Nephron progenitor cell (in vitro differentiated cells): ENCODE data around the gene LARGE1.

Experiments
- DNase-seq: peaks from one replicate; pipeline ENCODE4 v3.0.0; 2021
- H3K27ac Mint-ChIP-seq: 2 replicates; pipeline ENCODE4 v1.8.0; 2021; ENCODE audit warnings: mild to moderate bottlenecking, moderate library complexity, mixed read lengths
- H3K27me3 Mint-ChIP-seq: 2 replicates; pipeline ENCODE4 v1.8.0; 2021; ENCODE audit warnings: mild to moderate bottlenecking, low read depth, mixed read lengths; ENCODE audit not compliant: poor library complexity
- H3K36me3 Mint-ChIP-seq: 2 replicates; pipeline ENCODE4 v1.8.0; 2021; ENCODE audit warnings: low read depth, mixed read lengths
- H3K4me1 Mint-ChIP-seq: 2 replicates; pipeline ENCODE4 v1.8.0; 2021; ENCODE audit warnings: mixed read lengths
- H3K4me3 Mint-ChIP-seq: 2 replicates; pipeline ENCODE4 v1.8.0; 2021; ENCODE audit warnings: mild to moderate bottlenecking, moderate library complexity, mixed read lengths
- H3K9me3 Mint-ChIP-seq: 2 replicates; pipeline ENCODE4 v1.8.0; 2021; ENCODE audit warnings: mild to moderate bottlenecking, moderate library complexity, mixed read lengths
- TF ChIP-seq, protein P1 (sequence below): fragments of 200-600 bp; sonication (generic); IDR thresholded peaks from 2 replicates; pipeline ENCODE4 v1.5.0; 2021; ENCODE audit warnings: antibody characterized with exemption

Gene LARGE1

DNA sequence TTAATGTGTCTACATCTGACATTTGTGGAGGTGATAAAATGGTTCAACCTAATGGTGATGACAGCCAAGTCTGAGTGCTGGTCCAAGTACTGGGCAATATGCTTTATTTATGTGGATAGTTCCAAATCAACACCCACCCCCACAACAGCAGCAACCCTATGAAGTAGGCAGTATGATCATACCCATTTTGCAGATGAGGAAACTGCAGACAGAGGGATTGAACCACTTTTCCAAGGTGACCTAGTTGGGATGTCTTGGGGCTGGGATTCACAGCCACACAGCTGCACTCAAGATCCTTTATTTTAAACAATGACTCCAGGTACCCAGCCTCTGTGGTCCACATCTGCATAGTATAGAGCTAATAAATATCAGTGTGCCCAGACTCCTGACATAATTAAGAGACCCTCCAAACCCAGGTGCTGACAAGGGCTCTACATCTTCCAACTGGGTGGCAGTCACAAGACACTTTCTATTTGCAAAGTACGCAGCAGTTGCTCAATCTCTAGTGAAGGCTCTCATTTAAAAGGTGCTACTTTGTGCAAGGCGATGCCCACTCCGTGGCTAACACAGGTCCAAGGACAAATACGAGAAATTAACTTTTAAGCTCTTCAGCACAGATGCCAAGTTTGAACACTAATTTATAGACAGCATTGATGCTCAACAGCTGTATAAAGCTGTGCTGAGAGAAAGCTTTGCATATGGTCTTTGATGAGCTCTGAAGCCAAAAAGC is 426.6 kb downstream of the LARGE1 start:
- H3K27me3 Mint-ChIP-seq, result no peaks in the 10 kb centered on the region
- peaks cover 20% of the 10 kb centered on the region for H3K4me1 Mint-ChIP-seq
- H3K4me3 Mint-ChIP-seq, result no peak overlapping the region
- TF ChIP-seq, protein P1, sequence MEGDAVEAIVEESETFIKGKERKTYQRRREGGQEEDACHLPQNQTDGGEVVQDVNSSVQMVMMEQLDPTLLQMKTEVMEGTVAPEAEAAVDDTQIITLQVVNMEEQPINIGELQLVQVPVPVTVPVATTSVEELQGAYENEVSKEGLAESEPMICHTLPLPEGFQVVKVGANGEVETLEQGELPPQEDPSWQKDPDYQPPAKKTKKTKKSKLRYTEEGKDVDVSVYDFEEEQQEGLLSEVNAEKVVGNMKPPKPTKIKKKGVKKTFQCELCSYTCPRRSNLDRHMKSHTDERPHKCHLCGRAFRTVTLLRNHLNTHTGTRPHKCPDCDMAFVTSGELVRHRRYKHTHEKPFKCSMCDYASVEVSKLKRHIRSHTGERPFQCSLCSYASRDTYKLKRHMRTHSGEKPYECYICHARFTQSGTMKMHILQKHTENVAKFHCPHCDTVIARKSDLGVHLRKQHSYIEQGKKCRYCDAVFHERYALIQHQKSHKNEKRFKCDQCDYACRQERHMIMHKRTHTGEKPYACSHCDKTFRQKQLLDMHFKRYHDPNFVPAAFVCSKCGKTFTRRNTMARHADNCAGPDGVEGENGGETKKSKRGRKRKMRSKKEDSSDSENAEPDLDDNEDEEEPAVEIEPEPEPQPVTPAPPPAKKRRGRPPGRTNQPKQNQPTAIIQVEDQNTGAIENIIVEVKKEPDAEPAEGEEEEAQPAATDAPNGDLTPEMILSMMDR, result no peak
- peaks cover 36% of the 10 kb centered on the region for H3K36me3 Mint-ChIP-seq
- peaks cover 33% of the 10 kb centered on the region for H3K9me3 Mint-ChIP-seq
- no peak for DNase-seq
- no peak overlapping the region for H3K27ac Mint-ChIP-seq

GRCh38 chr22:33492210-33492651 is 428.0 kb downstream of the LARGE1 start:
- Mint-ChIP-seq H3K36me3 (peaks cover 36% of the 10 kb centered on the region), H3K27ac (no peak overlapping the region), H3K27me3 (no peaks in the 10 kb centered on the region), H3K4me3 (no peak overlapping the region), H3K9me3 (peaks cover 34% of the 10 kb centered on the region), H3K4me1 (peaks cover 20% of the 10 kb centered on the region)
- TF ChIP-seq, protein P1, result no peak
- DNase-seq, result no peak

- DNase-seq, result no peak
- Mint-ChIP-seq H3K27ac (no peak overlapping the region), H3K27me3 (no peaks in the 10 kb centered on the region), H3K9me3 (peaks cover 24% of the 10 kb centered on the region), H3K4me3 (no peak overlapping the region), H3K4me1 (peaks cover 6% of the 10 kb centered on the region), H3K36me3 (peaks cover 23% of the 10 kb centered on the region)
- TF ChIP-seq, protein P1, result no peak
Measured at GRCh38 chr22:33487041-33487716, 433.1 kb downstream of the LARGE1 start.

DNA sequence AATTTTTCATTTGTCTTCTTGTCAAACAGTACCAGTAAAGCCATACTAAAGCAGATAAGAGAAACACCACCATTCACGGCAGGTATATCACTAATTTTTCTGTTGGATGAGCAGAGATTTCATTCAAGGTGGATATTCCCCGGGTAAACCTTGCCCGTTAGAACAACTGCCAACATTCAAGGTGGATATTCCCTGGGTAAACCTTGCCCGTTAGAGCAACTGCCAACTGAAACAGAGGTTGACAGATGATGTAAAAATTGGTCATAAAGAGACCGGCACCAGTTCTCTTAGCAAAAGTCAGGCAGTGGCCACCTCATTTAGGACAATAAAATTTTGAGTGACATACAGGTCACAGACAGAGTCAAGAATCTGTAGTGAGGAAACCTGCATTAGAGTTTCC is 438.7 kb downstream of the LARGE1 start:
- no peaks in the 10 kb centered on the region for H3K9me3 Mint-ChIP-seq
- H3K4me1 Mint-ChIP-seq, result peaks cover 15% of the 10 kb centered on the region
- H3K27me3 Mint-ChIP-seq, result peaks cover 2% of the 10 kb centered on the region
- no peaks in the 10 kb centered on the region for H3K36me3 Mint-ChIP-seq
- TF ChIP-seq, protein P1, result no peak
- DNase-seq, result no peak
- H3K27ac Mint-ChIP-seq, result no peak overlapping the region
- H3K4me3 Mint-ChIP-seq, result no peak overlapping the region

DNA sequence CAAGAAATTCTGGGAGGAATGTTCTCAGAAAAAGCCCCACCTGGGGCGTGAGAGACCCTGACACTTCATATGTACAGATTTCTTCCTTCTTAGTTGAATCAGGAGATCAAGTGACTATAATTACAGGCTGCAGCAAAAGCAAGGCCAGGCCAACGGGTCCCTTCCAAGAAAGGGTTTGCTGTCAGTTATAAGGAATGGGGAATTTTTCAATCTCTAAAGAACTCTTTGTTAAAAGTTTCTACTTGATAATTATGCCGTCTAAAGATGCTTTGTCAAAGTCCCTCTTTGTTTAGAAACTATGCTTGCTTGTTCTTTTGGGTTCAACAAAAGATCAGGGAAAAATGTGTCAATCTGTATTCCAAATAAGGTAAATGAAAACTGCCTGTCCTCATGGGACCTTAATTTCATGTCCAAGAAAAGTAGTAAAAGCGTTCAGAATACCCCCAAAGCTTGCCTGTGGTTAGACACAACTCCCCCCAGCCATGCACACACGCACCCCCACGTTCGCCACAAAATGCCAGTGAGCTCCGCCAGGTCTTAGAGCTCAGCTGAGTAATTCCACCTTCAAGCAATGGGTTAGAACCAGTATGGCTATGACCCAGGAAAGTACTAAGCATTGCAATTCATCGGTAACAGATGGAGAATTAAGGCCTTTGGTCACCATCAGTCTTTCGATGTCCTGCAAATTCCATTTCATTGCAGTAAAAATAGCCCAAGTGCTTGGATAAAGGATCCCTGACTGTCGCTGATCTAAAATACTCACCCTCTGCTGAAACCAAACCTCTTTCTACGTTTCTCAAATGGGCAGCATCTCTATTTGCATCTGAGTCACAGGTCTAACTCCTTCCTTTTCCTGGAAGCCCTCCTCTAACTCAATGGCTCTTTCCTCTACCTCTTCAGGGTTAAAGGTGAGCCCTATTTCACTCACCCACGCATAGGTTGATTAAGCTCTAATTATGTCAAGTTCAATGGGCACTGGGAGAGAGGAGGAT is 442.9 kb downstream of the LARGE1 start:
- Mint-ChIP-seq H3K9me3 (no peaks in the 10 kb centered on the region), H3K27ac (no peak overlapping the region), H3K27me3 (peaks cover 3% of the 10 kb centered on the region), H3K36me3 (no peaks in the 10 kb centered on the region), H3K4me3 (no peak overlapping the region), H3K4me1 (peaks cover 15% of the 10 kb centered on the region)
- no peak for DNase-seq
- TF ChIP-seq, protein P1, result no peak
